BJ (cell line): ENCODE data around the gene UBE2N. TPM values are rescaled to one million over a fixed set of nuclear protein-coding genes. Genes with fewer than 3 reads are reported as not detected.
"Not testable (repeated sequence)": the region's sequence is repeated elsewhere in the genome, so short reads cannot be mapped to it uniquely, and the experiment has no call there.

Experiments
- CTCF ChIA-PET: fragments of 350-600 bp; formaldehyde crosslinking; extraction: SDS; loops from one replicate; lab custom pipeline; 2021; ENCODE audit warnings: antibody characterized with exemption, inconsistent platforms; lab: Yijun Ruan, JAX
- POLR2A ChIA-PET: fragments of 300-600 bp; sonication (Branson Sonifier 250); formaldehyde crosslinking; extraction: SDS; loops from one replicate; lab custom pipeline; 2021; ENCODE audit warnings: antibody characterized with exemption; lab: Charles Lee
- DNase-seq: peaks from one replicate; pipeline ENCODE4 v3.0.0-alpha.2; 2011; ENCODE audit warnings: low read depth
- H3K27me3 ChIP-seq: 2 replicates; pipeline ENCODE4 v1.6.0; 2011; ENCODE audit warnings: low read length; ENCODE audit not compliant: control insufficient read depth, insufficient read depth
- H3K36me3 ChIP-seq: 2 replicates; pipeline ENCODE4 v1.5.1; 2011; ENCODE audit warnings: low read length; ENCODE audit not compliant: control insufficient read depth, insufficient read depth
- H3K4me3 ChIP-seq: 2 replicates; pipeline ENCODE4 v1.5.1; 2011; ENCODE audit warnings: low read depth, mild to moderate bottlenecking, control low read depth, low read length
- polyA plus RNA-seq: library from polyadenylated mRNA; depleted of rRNA; stranded (reverse); fragments of >200 nt; gene quantifications from 2 replicates; pipeline ENCODE4 v1.2.3, GENCODE V29; 2011
- TF ChIP-seq, protein P1 (sequence below): IDR thresholded peaks from 2 replicates; pipeline ENCODE4 v1.5.1; 2011; ENCODE audit warnings: low read depth, mild to moderate bottlenecking, control low read depth, inconsistent platforms, low read length, moderate library complexity; ENCODE audit not compliant: insufficient read depth

The UBE2N gene
- polyA plus RNA-seq, 1 experiment: 182 TPM

DNA sequence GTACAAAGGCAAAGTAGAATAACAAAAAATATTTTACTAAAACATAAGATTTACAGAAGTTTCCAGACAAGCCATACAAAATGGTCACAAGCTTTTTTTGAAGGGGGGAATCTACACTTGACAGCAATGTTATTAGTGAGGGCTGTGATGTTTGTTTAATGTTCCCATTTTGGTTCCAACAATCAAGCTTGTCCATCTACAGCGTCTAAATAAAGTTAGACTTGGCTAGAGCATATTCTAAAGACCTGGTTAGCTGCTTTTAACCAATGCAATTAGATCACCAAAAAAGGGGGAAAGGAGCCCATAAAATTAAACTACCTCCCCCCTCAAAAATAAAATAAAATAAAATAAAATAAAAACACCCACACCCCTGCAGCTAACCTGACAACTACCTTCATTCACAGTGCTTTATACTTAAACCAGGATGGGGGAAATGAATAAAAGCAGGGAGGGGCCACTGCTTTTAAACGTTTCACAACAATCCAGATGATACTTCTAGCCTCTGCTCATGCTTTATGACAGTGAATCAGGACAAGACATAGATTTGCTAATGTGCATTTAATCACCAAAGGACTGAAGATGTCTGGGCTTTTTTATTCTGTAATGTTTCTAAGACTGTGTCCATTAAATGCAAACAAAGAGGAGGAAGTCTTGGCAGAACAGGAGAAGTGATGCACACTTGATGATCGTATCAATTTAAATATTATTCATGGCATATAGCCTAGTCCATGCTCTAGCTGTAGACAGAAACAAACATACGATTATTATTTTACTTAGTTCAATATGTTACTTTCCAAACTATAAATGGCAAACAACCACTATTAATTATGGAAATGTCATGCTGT is 32.2 kb downstream of the UBE2N start:
- DNase-seq, POLR2A ChIA-PET, H3K36me3 ChIP-seq, H3K4me3 ChIP-seq, H3K27me3 ChIP-seq: not testable (repeated sequence)
- CTCF ChIA-PET: interaction anchor here (0.7 to 1.1 kb wide), 2 partner anchors 10 to 11 kb away, joined by 3 read pairs; no protein-coding TSS in a partner anchor

DNA sequence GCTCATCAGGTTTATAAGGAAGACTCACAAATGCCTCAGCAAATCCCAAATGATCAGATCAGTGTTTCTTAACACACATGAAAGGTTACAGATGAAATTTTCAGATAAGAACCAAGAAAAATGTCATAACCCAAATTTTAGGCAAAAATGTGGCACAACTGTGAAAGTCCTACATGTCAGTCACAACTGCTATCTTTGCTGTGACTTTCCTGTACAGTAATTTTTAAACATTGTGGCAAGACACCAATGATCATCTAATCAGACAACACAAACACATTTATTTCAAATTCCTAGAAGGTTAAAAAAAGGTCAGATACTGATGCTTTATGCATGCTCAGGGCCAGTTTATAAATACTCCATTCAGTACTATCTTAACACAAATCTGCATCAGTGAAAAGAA is 32.9 kb downstream of the UBE2N start:
- TF ChIP-seq, protein P1, sequence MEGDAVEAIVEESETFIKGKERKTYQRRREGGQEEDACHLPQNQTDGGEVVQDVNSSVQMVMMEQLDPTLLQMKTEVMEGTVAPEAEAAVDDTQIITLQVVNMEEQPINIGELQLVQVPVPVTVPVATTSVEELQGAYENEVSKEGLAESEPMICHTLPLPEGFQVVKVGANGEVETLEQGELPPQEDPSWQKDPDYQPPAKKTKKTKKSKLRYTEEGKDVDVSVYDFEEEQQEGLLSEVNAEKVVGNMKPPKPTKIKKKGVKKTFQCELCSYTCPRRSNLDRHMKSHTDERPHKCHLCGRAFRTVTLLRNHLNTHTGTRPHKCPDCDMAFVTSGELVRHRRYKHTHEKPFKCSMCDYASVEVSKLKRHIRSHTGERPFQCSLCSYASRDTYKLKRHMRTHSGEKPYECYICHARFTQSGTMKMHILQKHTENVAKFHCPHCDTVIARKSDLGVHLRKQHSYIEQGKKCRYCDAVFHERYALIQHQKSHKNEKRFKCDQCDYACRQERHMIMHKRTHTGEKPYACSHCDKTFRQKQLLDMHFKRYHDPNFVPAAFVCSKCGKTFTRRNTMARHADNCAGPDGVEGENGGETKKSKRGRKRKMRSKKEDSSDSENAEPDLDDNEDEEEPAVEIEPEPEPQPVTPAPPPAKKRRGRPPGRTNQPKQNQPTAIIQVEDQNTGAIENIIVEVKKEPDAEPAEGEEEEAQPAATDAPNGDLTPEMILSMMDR: no peak
- no peak for DNase-seq
- CTCF ChIA-PET: interaction anchor here (1.1 kb wide), 1 partner anchor 694 kb away, joined by 3 read pairs; no protein-coding TSS in a partner anchor
- no peak overlapping the region for H3K4me3 ChIP-seq
- no peaks in the 10 kb centered on the region for H3K36me3 ChIP-seq
- POLR2A ChIA-PET: no interaction called here
- no peaks in the 10 kb centered on the region for H3K27me3 ChIP-seq

DNA sequence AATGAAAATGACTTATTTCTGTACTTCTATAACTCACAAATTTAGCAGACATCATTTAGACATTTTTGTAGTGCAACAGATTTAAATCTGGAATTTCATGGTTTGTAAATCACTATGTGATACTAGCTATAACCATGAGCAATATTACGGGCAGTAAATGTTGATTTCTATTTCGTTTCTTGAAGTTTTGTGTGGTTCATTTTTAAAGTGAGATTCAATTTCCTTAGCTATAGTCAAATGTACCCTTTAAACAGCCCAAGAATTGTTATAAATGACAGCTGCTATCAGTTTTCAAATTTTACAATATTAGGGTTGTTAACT is 33.8 kb downstream of the UBE2N start:
- H3K27me3 ChIP-seq: no peaks in the 10 kb centered on the region
- ChIA-PET POLR2A (no interaction called here), CTCF (interaction anchor here (1.1 kb wide), 1 partner anchor 695 kb away, joined by 3 read pairs; no protein-coding TSS in a partner anchor)
- DNase-seq: no peak
- H3K4me3 ChIP-seq: no peak overlapping the region
- TF ChIP-seq, protein P1: no peak
- no peaks in the 10 kb centered on the region for H3K36me3 ChIP-seq

DNA sequence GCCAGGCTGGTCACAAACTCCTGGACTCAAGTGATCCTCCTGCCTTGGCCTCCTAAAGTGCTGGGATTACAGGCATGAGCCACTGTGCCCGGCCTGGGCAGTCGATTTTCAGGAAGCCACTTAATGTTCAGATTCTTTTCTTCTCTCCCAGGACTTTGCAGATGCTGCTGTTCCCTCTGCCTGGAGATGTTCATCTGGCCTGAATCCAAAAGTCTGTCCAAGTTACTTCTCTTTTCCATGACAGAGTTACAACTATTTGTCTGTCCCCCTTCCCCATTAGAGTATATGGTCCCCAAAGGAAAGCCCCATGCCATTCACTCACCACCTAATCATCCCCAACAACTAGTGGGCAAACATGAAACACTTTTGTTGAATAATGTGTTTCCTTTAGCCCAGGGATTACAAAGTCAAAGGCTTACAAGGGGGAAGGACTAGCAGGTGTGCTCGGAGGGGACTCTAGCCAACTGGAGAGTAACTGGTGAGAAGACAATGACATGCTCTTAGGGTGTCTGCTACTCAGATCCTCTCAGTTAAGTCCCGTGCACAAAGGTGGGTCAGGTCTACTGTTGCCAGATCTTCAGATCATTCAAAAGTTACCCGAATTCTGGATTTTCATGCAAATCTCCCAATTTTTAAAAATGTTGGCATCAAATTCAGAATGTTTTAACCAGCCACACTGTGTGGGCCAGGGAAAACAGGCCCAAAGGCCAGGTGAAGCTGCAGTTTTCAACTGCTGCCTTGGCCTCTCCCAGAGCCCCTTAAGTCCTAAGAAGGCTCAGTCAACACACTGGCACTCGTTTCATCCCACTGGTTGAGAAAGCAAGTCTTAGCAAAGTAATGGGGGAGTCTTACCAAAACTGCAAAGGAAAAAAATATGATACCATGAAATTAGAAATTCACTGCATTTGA is 34.4 kb downstream of the UBE2N start:
- Histone ChIP-seq H3K27me3 (no peaks in the 10 kb centered on the region), H3K36me3 (no peaks in the 10 kb centered on the region), H3K4me3 (no peak overlapping the region)
- CTCF ChIA-PET: no interaction called here
- POLR2A ChIA-PET: no interaction called here
- TF ChIP-seq, protein P1: no peak
- DNase-seq: no peak

DNA sequence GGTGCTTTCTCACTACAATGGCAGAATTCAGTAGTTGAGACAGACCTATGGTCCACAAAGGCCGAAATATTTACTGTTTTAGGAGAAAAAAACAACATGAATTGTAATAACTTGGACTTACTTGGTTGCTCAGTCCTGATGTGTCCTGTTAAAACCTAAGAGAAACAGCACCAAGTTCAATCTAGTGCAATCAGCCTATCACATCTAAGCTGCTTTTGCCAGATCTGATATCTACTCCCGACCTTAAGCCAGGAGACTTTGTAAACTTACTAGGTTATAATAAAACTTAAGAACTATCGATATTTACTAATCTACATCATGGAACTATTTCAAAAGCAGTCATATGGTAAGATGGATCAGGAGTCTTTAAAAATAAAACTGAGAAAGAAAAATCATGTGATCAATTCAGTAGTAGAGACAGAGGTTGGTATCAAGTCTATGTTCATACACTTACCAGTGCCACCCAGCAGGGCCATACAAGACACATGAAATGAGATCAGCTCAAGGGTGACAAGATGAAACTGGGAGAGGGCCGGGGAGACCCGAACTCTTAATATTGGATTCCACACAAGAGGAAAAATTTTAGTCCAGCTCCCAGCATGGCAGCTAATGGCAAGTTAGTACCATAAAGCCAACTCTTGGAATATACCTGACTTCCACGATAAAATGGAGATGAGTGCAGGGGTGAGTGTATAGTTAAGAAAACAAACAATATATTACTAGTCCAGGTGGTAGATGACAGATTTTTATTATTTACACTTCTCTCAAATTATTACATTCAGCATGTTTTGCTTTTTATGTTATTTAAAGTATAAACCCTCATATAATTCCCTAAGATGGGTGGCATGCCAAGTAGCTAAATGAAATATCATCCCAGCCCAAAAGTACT is 36.5 kb downstream of the UBE2N start:
- Histone ChIP-seq H3K4me3 (no peak overlapping the region), H3K27me3 (no peaks in the 10 kb centered on the region), H3K36me3 (no peaks in the 10 kb centered on the region)
- DNase-seq: no peak
- TF ChIP-seq, protein P1: no peak
- ChIA-PET POLR2A (interaction anchor here (0.7 kb wide), 1 partner anchor 54 kb away, joined by 3 read pairs; no protein-coding TSS in a partner anchor), CTCF (interaction anchor here (0.6 to 1.3 kb wide), 6 partner anchors 10 to 421 kb away, joined by 3 to 4 read pairs (median 3); no protein-coding TSS in a partner anchor)
